ENCODE measurements around the gene TMEM125.

The TMEM125 gene

GRCh38 chr1:43275826-43276620, 6.2 kb downstream of the TMEM125 start:
- Histone ChIP-seq H3K4me1 (ENCODE audit: control insufficient read depth, low read length) (peaks cover 7% of the 10 kb centered on the region), H4K20me1 (ENCODE audit: control insufficient read depth, insufficient read depth, low read depth, low read length) (no peaks in the 10 kb centered on the region), H3K27ac (ENCODE audit: low read depth, low read length) (no peak overlapping the region), H3K9me2 (replicated peaks; ENCODE audit: control insufficient read depth, low read length) (no peaks in the 10 kb centered on the region), H3K27me3 (ENCODE audit: control insufficient read depth, low read length) (no peaks in the 10 kb centered on the region), H3K4me3 (ENCODE audit: low read length) (no peak overlapping the region), H3F3A (ENCODE audit: control insufficient read depth, insufficient read depth) (no peaks in the 10 kb centered on the region), H3K4me2 (ENCODE audit: low read length) (no peak overlapping the region), H3K36me3 (ENCODE audit: control insufficient read depth, low read length) (no peaks in the 10 kb centered on the region), H3K79me2 (ENCODE audit: control insufficient read depth, low read length) (no peaks in the 10 kb centered on the region), H3K9me3 (ENCODE audit: control insufficient read depth, insufficient read depth, low read length) (no peaks in the 10 kb centered on the region)
- TF ChIP-seq, protein P1, sequence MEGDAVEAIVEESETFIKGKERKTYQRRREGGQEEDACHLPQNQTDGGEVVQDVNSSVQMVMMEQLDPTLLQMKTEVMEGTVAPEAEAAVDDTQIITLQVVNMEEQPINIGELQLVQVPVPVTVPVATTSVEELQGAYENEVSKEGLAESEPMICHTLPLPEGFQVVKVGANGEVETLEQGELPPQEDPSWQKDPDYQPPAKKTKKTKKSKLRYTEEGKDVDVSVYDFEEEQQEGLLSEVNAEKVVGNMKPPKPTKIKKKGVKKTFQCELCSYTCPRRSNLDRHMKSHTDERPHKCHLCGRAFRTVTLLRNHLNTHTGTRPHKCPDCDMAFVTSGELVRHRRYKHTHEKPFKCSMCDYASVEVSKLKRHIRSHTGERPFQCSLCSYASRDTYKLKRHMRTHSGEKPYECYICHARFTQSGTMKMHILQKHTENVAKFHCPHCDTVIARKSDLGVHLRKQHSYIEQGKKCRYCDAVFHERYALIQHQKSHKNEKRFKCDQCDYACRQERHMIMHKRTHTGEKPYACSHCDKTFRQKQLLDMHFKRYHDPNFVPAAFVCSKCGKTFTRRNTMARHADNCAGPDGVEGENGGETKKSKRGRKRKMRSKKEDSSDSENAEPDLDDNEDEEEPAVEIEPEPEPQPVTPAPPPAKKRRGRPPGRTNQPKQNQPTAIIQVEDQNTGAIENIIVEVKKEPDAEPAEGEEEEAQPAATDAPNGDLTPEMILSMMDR (IDR thresholded peaks at IDR 0.05; ENCODE audit: low read depth, low read length, poor library complexity, severe bottlenecking), result no peak
- TF ChIP-seq EZH2phosphoT487 (IDR thresholded peaks at IDR 0.05; ENCODE audit: borderline replicate concordance, low read length), result no peak

GRCh38 chr1:43276673-43277072, 6.9 kb downstream of the TMEM125 start:
- H3K36me3 ChIP-seq (ENCODE audit: control insufficient read depth, low read length), result no peaks in the 10 kb centered on the region
- no peaks in the 10 kb centered on the region for H3K79me2 ChIP-seq (ENCODE audit: control insufficient read depth, low read length)
- no peak overlapping the region for H3K4me3 ChIP-seq (ENCODE audit: low read length)
- no peak overlapping the region for H3K27ac ChIP-seq (ENCODE audit: low read depth, low read length)
- no peaks in the 10 kb centered on the region for H4K20me1 ChIP-seq (ENCODE audit: control insufficient read depth, insufficient read depth, low read depth, low read length)
- H3K4me2 ChIP-seq (ENCODE audit: low read length), result no peak overlapping the region
- TF ChIP-seq, protein P1 (IDR thresholded peaks at IDR 0.05; ENCODE audit: low read depth, low read length, poor library complexity, severe bottlenecking), result no peak
- TF ChIP-seq EZH2phosphoT487 (IDR thresholded peaks at IDR 0.05; ENCODE audit: borderline replicate concordance, low read length), result no peak
- H3K9me2 ChIP-seq (replicated peaks; ENCODE audit: control insufficient read depth, low read length), result no peaks in the 10 kb centered on the region
- H3K9me3 ChIP-seq (ENCODE audit: control insufficient read depth, insufficient read depth, low read length), result no peaks in the 10 kb centered on the region
- H3K27me3 ChIP-seq (ENCODE audit: control insufficient read depth, low read length), result no peaks in the 10 kb centered on the region
- peaks cover 7% of the 10 kb centered on the region for H3K4me1 ChIP-seq (ENCODE audit: control insufficient read depth, low read length)
- H3F3A ChIP-seq (ENCODE audit: control insufficient read depth, insufficient read depth), result no peaks in the 10 kb centered on the region

GRCh38 chr1:43277116-43277876, 7.5 kb downstream of the TMEM125 start:
- H3K27me3 ChIP-seq (ENCODE audit: control insufficient read depth, low read length), result no peaks in the 10 kb centered on the region
- peaks cover 7% of the 10 kb centered on the region for H3K4me1 ChIP-seq (ENCODE audit: control insufficient read depth, low read length)
- H3F3A ChIP-seq (ENCODE audit: control insufficient read depth, insufficient read depth), result no peaks in the 10 kb centered on the region
- no peak overlapping the region for H3K27ac ChIP-seq (ENCODE audit: low read depth, low read length)
- H3K79me2 ChIP-seq (ENCODE audit: control insufficient read depth, low read length), result no peaks in the 10 kb centered on the region
- no peaks in the 10 kb centered on the region for H3K36me3 ChIP-seq (ENCODE audit: control insufficient read depth, low read length)
- H3K4me2 ChIP-seq (ENCODE audit: low read length), result no peak overlapping the region
- no peaks in the 10 kb centered on the region for H3K9me2 ChIP-seq (replicated peaks; ENCODE audit: control insufficient read depth, low read length)
- no peak overlapping the region for H3K4me3 ChIP-seq (ENCODE audit: low read length)
- H3K9me3 ChIP-seq (ENCODE audit: control insufficient read depth, insufficient read depth, low read length), result no peaks in the 10 kb centered on the region
- TF ChIP-seq EZH2phosphoT487 (IDR thresholded peaks at IDR 0.05; ENCODE audit: borderline replicate concordance, low read length), result no peak
- TF ChIP-seq, protein P1 (IDR thresholded peaks at IDR 0.05; ENCODE audit: low read depth, low read length, poor library complexity, severe bottlenecking), result no peak
- no peaks in the 10 kb centered on the region for H4K20me1 ChIP-seq (ENCODE audit: control insufficient read depth, insufficient read depth, low read depth, low read length)
